ENCODE data around the gene UQCC2. TPM values are rescaled to one million over a fixed set of nuclear protein-coding genes. Genes with fewer than 3 reads are reported as not detected.

The UQCC2 gene
- total and polyA plus RNA-seq, 3 donors from 2014 or later: 18.1 to 119 (median 36.2) TPM

DNA sequence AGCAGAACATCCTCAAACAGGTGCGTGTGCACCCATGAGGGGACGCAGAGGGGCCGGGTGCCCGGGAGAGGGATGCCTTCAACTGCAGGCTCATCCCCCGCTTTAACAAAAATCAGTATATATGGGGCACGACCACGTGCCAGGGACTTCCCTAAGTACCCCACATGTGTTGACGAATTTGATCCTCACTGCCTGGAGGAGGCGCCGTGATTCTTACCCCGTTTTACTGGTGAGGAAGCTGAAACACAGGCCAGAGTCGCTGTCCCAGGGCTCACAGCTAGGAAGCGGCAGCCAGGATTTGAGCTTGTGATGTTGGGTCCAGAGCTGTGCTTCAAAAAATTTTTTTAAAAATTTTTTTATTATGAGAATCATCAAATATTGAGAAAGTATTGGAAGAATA, 45.5 kb downstream of the UQCC2 start:
- Histone ChIP-seq H3K4me1 (no peaks in the 10 kb centered on the region), H3K4me3 (no peak overlapping the region), H3K36me3 (ENCODE audit: low read depth, missing control alignments) (no peaks in the 10 kb centered on the region), H3K27ac (no peak overlapping the region), H3K27me3 (no peaks in the 10 kb centered on the region), H3K9me3 (no peaks in the 10 kb centered on the region)
- intact Hi-C loops (cut with DNase I; ENCODE audit: low total_unique reads): no loop called here
- TF ChIP-seq POLR2A (IDR thresholded peaks at IDR 0.05): no peak
- TF ChIP-seq, protein P1, sequence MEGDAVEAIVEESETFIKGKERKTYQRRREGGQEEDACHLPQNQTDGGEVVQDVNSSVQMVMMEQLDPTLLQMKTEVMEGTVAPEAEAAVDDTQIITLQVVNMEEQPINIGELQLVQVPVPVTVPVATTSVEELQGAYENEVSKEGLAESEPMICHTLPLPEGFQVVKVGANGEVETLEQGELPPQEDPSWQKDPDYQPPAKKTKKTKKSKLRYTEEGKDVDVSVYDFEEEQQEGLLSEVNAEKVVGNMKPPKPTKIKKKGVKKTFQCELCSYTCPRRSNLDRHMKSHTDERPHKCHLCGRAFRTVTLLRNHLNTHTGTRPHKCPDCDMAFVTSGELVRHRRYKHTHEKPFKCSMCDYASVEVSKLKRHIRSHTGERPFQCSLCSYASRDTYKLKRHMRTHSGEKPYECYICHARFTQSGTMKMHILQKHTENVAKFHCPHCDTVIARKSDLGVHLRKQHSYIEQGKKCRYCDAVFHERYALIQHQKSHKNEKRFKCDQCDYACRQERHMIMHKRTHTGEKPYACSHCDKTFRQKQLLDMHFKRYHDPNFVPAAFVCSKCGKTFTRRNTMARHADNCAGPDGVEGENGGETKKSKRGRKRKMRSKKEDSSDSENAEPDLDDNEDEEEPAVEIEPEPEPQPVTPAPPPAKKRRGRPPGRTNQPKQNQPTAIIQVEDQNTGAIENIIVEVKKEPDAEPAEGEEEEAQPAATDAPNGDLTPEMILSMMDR (IDR thresholded peaks at IDR 0.05): no peak
- no peak for DNase-seq
- 80 to 84% methylated on average over 13 of the region's 13 CpGs for WGBS, 2 donors

DNA sequence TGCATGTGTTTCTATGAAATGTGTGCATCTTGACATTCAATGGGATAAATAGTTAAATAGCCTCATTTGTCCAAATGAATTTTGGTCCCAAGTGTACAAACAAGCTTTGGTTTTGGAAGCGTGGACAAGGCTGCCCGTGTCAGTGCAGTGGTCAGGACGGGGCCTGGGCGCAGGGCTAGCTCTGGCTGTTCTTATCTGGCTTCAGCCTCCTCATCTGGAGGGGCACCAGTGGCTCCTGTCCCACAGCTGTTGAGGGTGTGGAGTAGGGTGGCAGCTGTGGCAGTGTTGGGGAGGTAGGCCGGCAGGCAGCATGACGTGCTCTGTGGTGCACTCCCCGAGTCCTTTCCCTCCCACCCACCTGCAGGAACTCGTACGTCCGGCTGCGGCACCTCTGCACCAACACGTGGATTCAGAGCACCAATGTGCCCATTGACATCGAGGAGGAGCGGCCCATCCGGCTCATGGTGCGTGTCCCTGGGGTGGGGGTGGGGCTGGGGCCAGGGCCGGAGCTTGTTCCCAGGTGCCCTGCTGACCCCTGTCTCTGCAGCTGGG, 46.9 kb downstream of the UQCC2 start:
- DNase-seq: no peak
- no peaks in the 10 kb centered on the region for H3K36me3 ChIP-seq (ENCODE audit: low read depth, missing control alignments)
- no peaks in the 10 kb centered on the region for H3K4me1 ChIP-seq

DNA sequence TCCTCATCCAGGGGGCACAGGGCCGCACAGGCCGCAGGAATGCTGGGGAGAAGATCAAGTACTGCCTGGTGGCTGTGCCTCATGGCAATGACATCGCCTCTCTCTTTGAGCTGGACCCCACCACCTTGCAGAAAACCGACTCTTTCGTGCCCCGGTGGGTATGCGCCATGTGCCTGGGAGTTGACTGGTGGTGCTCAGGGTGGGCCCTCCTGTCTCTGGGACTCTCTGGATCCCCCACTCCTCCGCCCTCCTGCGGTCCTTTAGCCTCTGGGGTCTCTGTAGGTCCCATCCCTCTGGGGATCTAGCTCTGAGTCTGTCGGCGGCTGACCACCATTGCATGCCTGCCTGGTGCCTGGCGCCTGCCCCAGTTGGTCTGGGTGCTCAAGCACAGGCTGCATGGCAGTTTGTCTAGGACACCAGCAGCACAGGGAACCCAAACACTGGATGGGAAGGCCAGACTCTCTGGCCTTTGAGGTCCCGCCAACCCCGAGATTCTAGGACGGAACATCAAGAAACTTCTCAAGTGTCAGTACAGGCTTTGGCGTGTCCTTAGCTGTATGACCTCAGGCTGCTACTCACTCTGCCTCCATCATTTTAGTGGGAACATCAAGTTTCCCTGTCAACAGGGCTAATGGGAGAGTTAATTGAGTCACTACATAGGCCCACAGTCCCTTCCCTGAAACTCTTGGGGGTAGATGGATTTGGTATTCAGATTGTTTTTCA, 47.6 kb downstream of the UQCC2 start:
- DNase-seq: no peak
- TF ChIP-seq POLR2A (IDR thresholded peaks at IDR 0.05): no peak
- TF ChIP-seq, protein P1 (IDR thresholded peaks at IDR 0.05): no peak
- no peaks in the 10 kb centered on the region for H3K27me3 ChIP-seq
- H3K36me3 ChIP-seq (ENCODE audit: low read depth, missing control alignments): no peaks in the 10 kb centered on the region
- no peaks in the 10 kb centered on the region for H3K9me3 ChIP-seq
- intact Hi-C loops (cut with DNase I; ENCODE audit: low total_unique reads): no loop called here
- no peak overlapping the region for H3K27ac ChIP-seq
- WGBS, 2 donors: 95 to 97% methylated on average over 4 to 16 of the region's 16 CpGs
- H3K4me1 ChIP-seq: no peaks in the 10 kb centered on the region
- no peak overlapping the region for H3K4me3 ChIP-seq

More for the DNA sequence above, 46.9 kb downstream of the UQCC2 start:
- WGBS, 2 donors: 93 to 96% methylated on average over 17 of the region's 17 CpGs
- TF ChIP-seq POLR2A (IDR thresholded peaks at IDR 0.05): no peak
- TF ChIP-seq, protein P1 (IDR thresholded peaks at IDR 0.05): no peak
- Histone ChIP-seq H3K9me3 (no peaks in the 10 kb centered on the region), H3K27me3 (no peaks in the 10 kb centered on the region), H3K27ac (no peak overlapping the region), H3K4me3 (no peak overlapping the region)
- intact Hi-C loops (cut with DNase I; ENCODE audit: low total_unique reads): no loop called here

DNA sequence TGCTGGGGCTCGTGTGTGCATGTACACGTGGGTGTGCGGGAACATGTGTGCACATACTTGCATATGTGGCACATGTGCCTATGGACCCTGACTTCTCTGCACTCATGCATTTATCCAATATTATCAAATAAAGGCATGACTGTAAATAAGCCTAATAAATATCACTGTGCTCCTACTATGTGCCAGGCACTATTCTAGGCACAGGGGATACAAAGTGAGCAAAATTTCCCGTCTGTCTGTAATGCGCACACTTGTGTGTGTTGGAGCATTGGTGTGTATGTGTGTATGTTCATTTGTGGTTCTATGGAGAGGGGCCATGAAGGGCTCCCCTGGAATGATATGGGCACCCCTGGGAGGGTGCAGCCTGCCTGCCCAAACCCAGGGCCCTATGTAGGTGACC, 48.5 kb downstream of the UQCC2 start:
- Histone ChIP-seq H3K4me1 (no peaks in the 10 kb centered on the region), H3K27me3 (no peaks in the 10 kb centered on the region), H3K4me3 (no peak overlapping the region), H3K36me3 (ENCODE audit: low read depth, missing control alignments) (no peaks in the 10 kb centered on the region), H3K9me3 (no peaks in the 10 kb centered on the region), H3K27ac (no peak overlapping the region)
- TF ChIP-seq, protein P1 (IDR thresholded peaks at IDR 0.05): no peak
- no peak for TF ChIP-seq POLR2A (IDR thresholded peaks at IDR 0.05)
- 87 to 91% methylated on average over 5 of the region's 5 CpGs for WGBS, 2 donors
- no peak for DNase-seq
- intact Hi-C loops (cut with DNase I; ENCODE audit: low total_unique reads): no loop called here

DNA sequence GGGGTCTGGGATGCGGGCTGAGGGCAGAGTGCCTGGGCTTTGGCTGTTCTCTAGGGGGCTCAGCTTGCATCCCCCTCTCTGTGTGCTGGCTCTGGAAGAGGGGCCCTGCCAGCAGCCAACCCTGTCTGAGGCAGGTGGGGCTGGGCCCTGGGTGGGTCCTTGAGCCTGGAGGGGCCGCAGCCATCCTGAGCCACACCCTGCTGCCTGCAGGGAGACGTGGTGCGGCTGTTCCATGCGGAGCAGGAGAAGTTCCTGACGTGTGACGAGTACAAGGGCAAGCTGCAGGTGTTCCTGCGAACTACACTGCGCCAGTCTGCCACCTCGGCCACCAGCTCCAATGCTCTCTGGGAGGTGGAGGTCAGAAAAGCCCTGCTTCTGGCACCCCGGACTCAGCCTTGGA, 49.2 kb downstream of the UQCC2 start:
- no peaks in the 10 kb centered on the region for H3K36me3 ChIP-seq (ENCODE audit: low read depth, missing control alignments)
- no peaks in the 10 kb centered on the region for H3K27me3 ChIP-seq
- WGBS, 2 donors: 90 to 95% methylated on average over 10 to 11 of the region's 11 CpGs
- no peak for DNase-seq
- TF ChIP-seq, protein P1 (IDR thresholded peaks at IDR 0.05): no peak
- TF ChIP-seq POLR2A (IDR thresholded peaks at IDR 0.05): no peak
- H3K4me1 ChIP-seq: no peaks in the 10 kb centered on the region
- H3K27ac ChIP-seq: no peak overlapping the region
- no peak overlapping the region for H3K4me3 ChIP-seq
- no peaks in the 10 kb centered on the region for H3K9me3 ChIP-seq
- intact Hi-C loops (cut with DNase I; ENCODE audit: low total_unique reads): no loop called here

Data from testis (tissue), 3 donors.